Subcutaneous abdominal adipose tissue (tissue), 5 donors: ENCODE results near the gene SCFD2.
"Not testable (repeated sequence)": the region's sequence is repeated elsewhere in the genome, so short reads cannot be mapped to it uniquely, and the experiment has no call there.

Experiments
- H3K27ac ChIP-seq: one replicate; pipeline ENCODE4 v1.7.0; 2013; ENCODE audit warnings: low read depth, mild to moderate bottlenecking, inconsistent platforms, low read length, moderate library complexity
- H3K27me3 ChIP-seq, 5 donors: one replicate each; pipeline ENCODE4 v1.7.0; 2013; ENCODE audit warnings: low read length in 5 of 5, inconsistent platforms in 1 of 5; ENCODE audit not compliant: control insufficient read depth in 5 of 5, insufficient read depth in 4 of 5
- H3K36me3 ChIP-seq, 5 donors: one replicate each; pipeline ENCODE4 v1.7.0; 2013; ENCODE audit warnings: low read length in 5 of 5; ENCODE audit not compliant: control insufficient read depth in 5 of 5, insufficient read depth in 5 of 5
- H3K4me1 ChIP-seq, 5 donors: one replicate each; pipeline ENCODE4 v1.7.0; 2013; ENCODE audit warnings: low read length in 5 of 5, mild to moderate bottlenecking in 3 of 5, moderate library complexity in 1 of 5; ENCODE audit not compliant: control insufficient read depth in 5 of 5, insufficient read depth in 5 of 5
- H3K4me3 ChIP-seq, 5 donors: one replicate each; pipeline ENCODE4 v1.7.0; 2013; ENCODE audit warnings: low read length in 5 of 5, low read depth in 1 of 5
- H3K9ac ChIP-seq, 5 donors: one replicate each; pipeline ENCODE4 v1.7.0; 2013; ENCODE audit warnings: low read length in 5 of 5, mild to moderate bottlenecking in 4 of 5, moderate library complexity in 3 of 5
- H3K9me3 ChIP-seq, 5 donors: one replicate each; pipeline ENCODE4 v1.7.0; 2013; ENCODE audit warnings: low read length in 5 of 5; ENCODE audit not compliant: control insufficient read depth in 5 of 5
- donor health status: healthy.
- donor health status: healthy.
- donor health status: healthy.
- donor health status: healthy.
- donor health status: healthy.

The SCFD2 gene

GRCh38 chr4:53003959-53004358 is 361.9 kb downstream of the SCFD2 start:
- Histone ChIP-seq H3K9me3 (no peaks in the 10 kb centered on the region), H3K9ac (no peak overlapping the region), H3K4me1 (peaks cover 0 to 4% (median 0%) of the 10 kb centered on the region in 5 donors), H3K4me3 (no peak overlapping the region), H3K27me3 (no peaks in the 10 kb centered on the region), H3K27ac (no peak overlapping the region), H3K36me3 (no peaks in the 10 kb centered on the region)

- H3K27ac ChIP-seq = no peak overlapping the region
- no peaks in the 10 kb centered on the region for H3K36me3 ChIP-seq
- H3K27me3 ChIP-seq = no peaks in the 10 kb centered on the region
- H3K9ac ChIP-seq = no peak overlapping the region
- no peaks in the 10 kb centered on the region for H3K9me3 ChIP-seq
- H3K4me3 ChIP-seq = no peak overlapping the region
- peaks cover 0 to 17% (median 4%) of the 10 kb centered on the region in 5 donors for H3K4me1 ChIP-seq
These were observed 365.3 kb downstream of the SCFD2 start for GRCh38 chr4:53000560-53000959.

- Histone ChIP-seq H3K4me3 (no peak overlapping the region), H3K9ac (no peak overlapping the region), H3K4me1 (peaks cover 0 to 17% (median 4%) of the 10 kb centered on the region in 5 donors), H3K27ac (no peak overlapping the region), H3K36me3 (no peaks in the 10 kb centered on the region), H3K9me3 (no peaks in the 10 kb centered on the region), H3K27me3 (no peaks in the 10 kb centered on the region)
These were observed 366.2 kb downstream of the SCFD2 start for GRCh38 chr4:52999626-53000025.

- H3K9ac ChIP-seq = no peak overlapping the region
- H3K36me3 ChIP-seq = no peaks in the 10 kb centered on the region
- no peaks in the 10 kb centered on the region for H3K27me3 ChIP-seq
- H3K4me3 ChIP-seq = no peak overlapping the region
- peaks cover 0 to 17% (median 4%) of the 10 kb centered on the region in 5 donors for H3K4me1 ChIP-seq
- H3K27ac ChIP-seq = no peak overlapping the region
- no peaks in the 10 kb centered on the region for H3K9me3 ChIP-seq
These were observed 367.4 kb downstream of the SCFD2 start for GRCh38 chr4:52998413-52998812.

- Histone ChIP-seq H3K9me3 (no peaks in the 10 kb centered on the region), H3K4me1 (peaks cover 0 to 17% (median 4%) of the 10 kb centered on the region in 5 donors), H3K9ac (no peak overlapping the region), H3K4me3 (no peak overlapping the region), H3K36me3 (no peaks in the 10 kb centered on the region), H3K27me3 (no peaks in the 10 kb centered on the region), H3K27ac (no peak overlapping the region)
These were observed 368.8 kb downstream of the SCFD2 start for GRCh38 chr4:52997132-52997416.

GRCh38 chr4:52996261-52997131 is 369.4 kb downstream of the SCFD2 start:
- H3K27me3 ChIP-seq = no peaks in the 10 kb centered on the region
- H3K27ac ChIP-seq = no peak overlapping the region
- no peaks in the 10 kb centered on the region for H3K9me3 ChIP-seq
- no peaks in the 10 kb centered on the region for H3K36me3 ChIP-seq
- no peak overlapping the region for H3K4me3 ChIP-seq
- H3K4me1 ChIP-seq = peaks cover 0 to 17% (median 4%) of the 10 kb centered on the region in 5 donors
- H3K9ac ChIP-seq = no peak overlapping the region

- no peak overlapping the region for H3K27ac ChIP-seq
- H3K9me3 ChIP-seq = no peaks in the 10 kb centered on the region
- no peak overlapping the region for H3K9ac ChIP-seq
- H3K4me1 ChIP-seq = peaks cover 0 to 17% (median 4%) of the 10 kb centered on the region in 5 donors
- no peaks in the 10 kb centered on the region for H3K36me3 ChIP-seq
- no peak overlapping the region for H3K4me3 ChIP-seq
- no peaks in the 10 kb centered on the region for H3K27me3 ChIP-seq
These were observed 370.4 kb downstream of the SCFD2 start for GRCh38 chr4:52995360-52996030.

- Histone ChIP-seq H3K4me1 (peaks cover 0 to 17% (median 4%) of the 10 kb centered on the region in 5 donors), H3K4me3 (no peak overlapping the region), H3K27me3 (no peaks in the 10 kb centered on the region), H3K9ac (no peak overlapping the region), H3K9me3 (no peaks in the 10 kb centered on the region), H3K36me3 (no peaks in the 10 kb centered on the region), H3K27ac (no peak overlapping the region)
These were observed 371.3 kb downstream of the SCFD2 start for GRCh38 chr4:52994567-52994966.

- no peaks in the 10 kb centered on the region for H3K36me3 ChIP-seq
- no peak overlapping the region for H3K9ac ChIP-seq
- no peaks in the 10 kb centered on the region for H3K27me3 ChIP-seq
- H3K9me3 ChIP-seq = no peaks in the 10 kb centered on the region
- H3K4me3 ChIP-seq = no peak overlapping the region
- peaks cover 0 to 17% (median 4%) of the 10 kb centered on the region in 5 donors for H3K4me1 ChIP-seq
- no peak overlapping the region for H3K27ac ChIP-seq
These were observed 372.1 kb downstream of the SCFD2 start for GRCh38 chr4:52993771-52994170.

GRCh38 chr4:52992551-52992950 is 373.3 kb downstream of the SCFD2 start:
- H3K9ac ChIP-seq, H3K27ac ChIP-seq, H3K36me3 ChIP-seq, H3K9me3 ChIP-seq, H3K27me3 ChIP-seq, H3K4me3 ChIP-seq: not testable (repeated sequence)
- H3K4me1 ChIP-seq = peaks cover 0 to 17% (median 4%) of the 10 kb centered on the region in 5 donors
